HG03460 (cell line): ENCODE results near the gene C4orf36.

Experiments used
- ATAC-seq: cut with Tn5 transposase; IDR thresholded peaks from one replicate; pipeline ENCODE4 v1.9.1; 2021; ENCODE audit not compliant: unreplicated experiment

Gene C4orf36

DNA sequence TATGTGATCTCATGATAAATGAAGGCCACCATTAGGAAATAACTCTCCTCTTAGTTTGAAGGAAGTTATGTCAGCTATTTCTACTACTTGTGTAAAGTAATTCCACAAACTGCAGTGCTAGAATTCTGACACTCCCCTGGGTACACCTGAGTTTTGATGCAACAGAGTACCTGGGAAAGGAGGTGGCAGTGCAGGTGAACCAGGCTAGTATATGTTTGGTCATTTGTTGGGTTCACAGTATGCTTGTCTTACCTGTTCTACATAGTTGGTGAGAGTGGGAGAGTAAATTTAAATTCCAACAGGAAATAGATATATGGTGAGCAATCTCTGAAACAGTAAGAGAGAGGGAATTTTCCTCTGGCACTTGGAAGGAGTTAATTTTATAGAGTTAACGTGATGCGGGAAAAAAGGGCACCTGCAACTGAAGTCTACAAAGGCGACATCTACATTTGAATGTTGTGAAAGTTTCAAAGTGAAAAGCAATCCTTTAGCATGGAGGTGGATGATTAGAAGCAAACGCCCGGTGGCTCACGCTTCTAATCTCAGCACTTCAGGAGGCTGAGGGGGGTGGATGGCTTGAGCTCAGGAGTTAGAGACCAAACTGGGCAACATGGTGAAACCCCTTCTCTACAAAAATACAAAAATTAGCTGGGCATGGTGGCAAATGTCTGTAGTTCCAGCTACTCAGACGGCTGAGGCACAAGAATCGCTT is 34.7 kb downstream of the C4orf36 start:
- ATAC-seq: no peak

GRCh38 chr4:86856896-86857295 is 35.3 kb downstream of the C4orf36 start:
- no peak for ATAC-seq

GRCh38 chr4:86855572-86855971 is 36.6 kb downstream of the C4orf36 start:
- ATAC-seq: no peak

DNA sequence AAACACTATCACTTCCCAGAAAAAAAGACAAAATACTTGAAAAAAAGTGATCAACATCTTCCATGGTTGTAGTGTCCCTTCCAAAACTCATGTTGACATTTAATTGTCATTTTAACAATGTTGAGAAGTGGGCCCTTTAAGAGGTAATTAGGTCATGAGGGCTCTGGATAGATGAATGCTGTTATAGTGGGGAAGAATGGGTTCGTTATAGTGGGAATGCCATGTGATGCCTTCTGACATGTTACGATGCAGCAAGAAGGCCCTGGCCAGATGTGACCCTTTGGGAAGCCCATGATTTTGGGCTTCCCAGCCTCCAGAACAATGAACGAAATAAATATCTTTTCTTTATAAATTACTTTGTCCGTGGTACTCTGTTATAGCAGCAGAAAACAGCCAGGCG is 39.0 kb downstream of the C4orf36 start:
- ATAC-seq: no peak

- no peak for ATAC-seq
Observed at GRCh38 chr4:86848732-86849619, 43.2 kb downstream of the C4orf36 start, which contains the start of gene SLC10A6. SLC10A6 (minus strand) TSS chr4:86849384; CDS start chr4:86849115, 269 bp downstream.

GRCh38 chr4:86848136-86848535 is 44.1 kb downstream of the C4orf36 start:
- ATAC-seq: no peak

GRCh38 chr4:86847571-86847970 is 44.7 kb downstream of the C4orf36 start:
- ATAC-seq: no peak

DNA sequence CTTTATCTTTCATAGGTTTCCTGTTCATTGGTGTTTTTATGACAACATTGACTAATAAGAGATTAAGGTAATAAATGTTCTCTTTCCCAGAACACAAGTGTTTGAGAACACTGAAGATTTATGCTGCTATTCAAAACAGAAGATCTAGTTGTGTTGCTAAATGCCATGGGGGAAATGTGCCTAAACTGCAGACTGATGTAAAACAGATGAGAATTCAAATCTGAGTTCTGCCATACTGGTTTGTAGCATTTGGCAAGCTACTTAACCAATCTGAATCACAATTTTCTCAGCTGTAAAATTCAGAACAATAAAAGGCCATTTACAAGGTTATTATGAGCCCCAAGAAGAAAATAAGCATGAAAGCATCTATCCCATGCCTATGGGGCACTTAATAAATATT is 45.3 kb downstream of the C4orf36 start:
- no peak for ATAC-seq

DNA sequence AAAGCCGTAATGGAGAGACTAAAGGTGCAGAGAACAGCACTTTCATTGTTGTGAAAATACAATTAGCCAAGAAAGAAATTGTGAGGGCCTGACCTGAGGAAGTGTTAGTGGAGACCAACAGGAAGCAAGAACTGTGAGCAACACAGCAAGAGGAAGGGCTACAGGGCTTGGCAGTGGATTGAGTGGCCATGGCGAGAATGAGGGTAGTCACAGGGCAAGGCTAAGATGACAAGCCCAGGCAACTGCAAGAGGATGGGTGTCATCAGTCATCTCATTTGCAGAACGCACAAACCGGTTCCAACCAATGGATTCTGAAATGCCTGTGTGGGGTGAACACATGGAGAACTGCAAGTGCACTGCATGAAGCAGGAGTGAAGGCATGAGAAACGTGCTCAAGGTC is 46.6 kb downstream of the C4orf36 start:
- ATAC-seq: no peak

DNA sequence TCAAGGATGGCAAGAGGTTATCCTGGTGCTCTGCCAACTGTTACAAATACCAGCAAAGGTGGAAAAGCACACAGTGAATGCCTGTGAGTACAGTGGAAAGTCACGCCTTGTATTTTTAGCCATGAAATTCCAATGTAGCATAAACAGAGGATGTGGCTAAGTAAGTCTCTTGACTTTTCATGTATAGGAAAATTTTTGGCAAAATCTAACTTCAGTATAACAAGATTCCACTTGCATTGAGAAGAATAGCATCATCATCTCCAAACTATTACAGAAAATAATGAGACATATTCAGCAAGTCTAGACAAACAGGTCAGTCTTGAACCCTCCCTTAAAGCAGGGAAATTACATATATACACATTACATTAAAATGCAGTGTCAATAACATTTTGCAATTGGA is 50.9 kb downstream of the C4orf36 start:
- ATAC-seq: no peak

DNA sequence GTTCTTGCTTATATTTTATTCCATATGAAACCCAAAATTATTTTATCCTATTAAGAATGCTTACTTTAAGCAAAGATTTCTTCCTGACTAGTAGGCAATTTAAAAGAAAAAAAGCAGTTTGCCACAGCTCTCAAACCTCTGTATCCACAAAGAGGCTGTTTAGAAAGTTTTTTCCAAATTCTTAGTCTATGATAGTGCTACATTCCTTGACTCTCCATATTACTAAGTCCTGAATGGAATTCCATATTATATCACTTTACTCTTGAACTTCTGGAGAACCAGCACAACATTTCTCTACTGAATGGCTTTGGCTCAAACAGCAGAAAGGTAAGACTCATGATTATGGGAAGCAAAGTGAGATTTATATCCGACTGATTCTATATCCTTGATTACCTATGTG is 51.4 kb downstream of the C4orf36 start:
- no peak for ATAC-seq

- no peak for ATAC-seq
Observed at GRCh38 chr4:86837691-86838503, 54.3 kb downstream of the C4orf36 start.

DNA sequence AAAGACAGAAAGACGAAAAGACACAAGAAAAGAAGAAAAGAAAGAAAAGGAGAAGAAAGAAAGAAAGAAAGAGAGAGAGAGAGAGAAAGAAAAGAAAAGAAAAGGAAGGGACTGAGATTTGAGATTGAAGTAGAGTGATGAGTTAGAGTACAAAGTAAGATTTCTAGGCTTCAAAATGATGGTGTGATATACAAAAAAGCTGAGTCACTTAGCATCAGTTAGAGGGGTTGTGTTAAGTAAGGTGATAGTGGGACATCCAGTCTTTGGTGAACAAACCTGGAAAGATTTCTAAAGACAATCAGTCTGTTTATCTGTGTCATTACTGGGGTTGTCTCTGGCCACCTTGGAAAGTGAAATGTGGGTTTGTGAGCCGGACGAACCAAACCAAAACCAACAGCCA is 56.5 kb downstream of the C4orf36 start:
- no peak for ATAC-seq

GRCh38 chr4:86834901-86835300 is 57.3 kb downstream of the C4orf36 start:
- no peak for ATAC-seq

DNA sequence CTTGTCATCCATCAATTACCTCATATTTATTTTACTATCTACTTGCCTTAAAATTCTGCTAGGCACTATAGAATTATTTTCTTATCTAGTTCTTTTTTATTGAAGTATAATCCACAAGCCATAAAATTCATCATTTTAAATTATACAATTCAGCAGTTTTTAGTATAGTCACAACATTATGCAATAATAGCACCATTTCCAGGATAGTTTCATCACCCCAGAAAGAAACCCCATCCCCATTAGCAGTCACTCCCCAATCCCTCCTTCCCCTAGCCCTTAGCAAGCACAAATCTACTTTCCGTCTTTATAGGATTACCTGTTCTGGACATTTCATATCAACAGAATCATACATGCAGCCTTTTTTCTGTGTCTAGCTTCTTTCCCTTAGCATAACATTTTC is 58.6 kb downstream of the C4orf36 start:
- no peak for ATAC-seq

DNA sequence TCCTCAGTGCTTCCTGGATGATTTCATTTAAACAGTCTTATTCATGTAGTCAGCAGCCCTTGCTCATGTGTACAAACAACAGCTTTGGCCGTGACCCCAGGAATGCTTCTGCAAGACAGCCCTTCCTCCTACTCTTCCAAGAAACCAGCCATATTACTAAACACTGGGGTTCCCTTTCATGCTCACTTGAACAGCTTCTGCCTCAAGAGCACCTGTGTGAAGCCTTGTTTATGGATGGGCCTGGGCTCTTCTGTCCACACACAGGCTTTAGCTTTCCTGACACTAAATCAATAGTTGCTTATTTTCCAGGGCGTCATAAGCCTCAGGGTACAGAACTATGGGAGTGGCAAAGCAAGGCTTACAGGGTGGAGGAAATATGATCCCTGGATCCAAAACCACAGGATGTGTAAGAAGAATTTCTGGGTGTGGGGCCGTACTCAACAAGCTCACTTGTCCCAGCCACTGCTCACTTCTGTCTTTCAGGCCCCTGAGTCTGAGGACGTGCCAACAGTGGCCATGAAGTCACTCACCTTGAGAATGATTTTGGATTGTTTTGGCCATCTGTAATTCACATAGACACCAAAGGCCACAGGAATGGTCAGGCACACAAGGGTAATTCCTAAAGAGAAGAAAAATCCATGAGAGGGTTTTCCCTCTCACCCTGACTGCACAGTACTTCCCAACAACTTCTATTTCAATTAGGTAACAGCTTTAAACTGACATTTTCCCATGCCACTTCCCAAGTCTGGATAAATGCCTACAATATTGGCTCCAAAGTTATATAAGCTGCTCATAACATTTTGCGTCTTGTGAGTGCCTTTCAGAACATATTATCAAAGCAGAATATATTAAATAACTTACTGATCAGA is 60.7 kb downstream of the C4orf36 start:
- ATAC-seq: no peak
